ENCODE results near the gene ASB5. TPM values are rescaled to one million over a fixed set of nuclear protein-coding genes. Genes with fewer than 3 reads are reported as not detected.

The ASB5 gene
- total and polyA plus RNA-seq, 10 of the 15 experiments (the other 5 are each of a cell fraction or from before 2014, with no cell fraction given), result not detected

DNA sequence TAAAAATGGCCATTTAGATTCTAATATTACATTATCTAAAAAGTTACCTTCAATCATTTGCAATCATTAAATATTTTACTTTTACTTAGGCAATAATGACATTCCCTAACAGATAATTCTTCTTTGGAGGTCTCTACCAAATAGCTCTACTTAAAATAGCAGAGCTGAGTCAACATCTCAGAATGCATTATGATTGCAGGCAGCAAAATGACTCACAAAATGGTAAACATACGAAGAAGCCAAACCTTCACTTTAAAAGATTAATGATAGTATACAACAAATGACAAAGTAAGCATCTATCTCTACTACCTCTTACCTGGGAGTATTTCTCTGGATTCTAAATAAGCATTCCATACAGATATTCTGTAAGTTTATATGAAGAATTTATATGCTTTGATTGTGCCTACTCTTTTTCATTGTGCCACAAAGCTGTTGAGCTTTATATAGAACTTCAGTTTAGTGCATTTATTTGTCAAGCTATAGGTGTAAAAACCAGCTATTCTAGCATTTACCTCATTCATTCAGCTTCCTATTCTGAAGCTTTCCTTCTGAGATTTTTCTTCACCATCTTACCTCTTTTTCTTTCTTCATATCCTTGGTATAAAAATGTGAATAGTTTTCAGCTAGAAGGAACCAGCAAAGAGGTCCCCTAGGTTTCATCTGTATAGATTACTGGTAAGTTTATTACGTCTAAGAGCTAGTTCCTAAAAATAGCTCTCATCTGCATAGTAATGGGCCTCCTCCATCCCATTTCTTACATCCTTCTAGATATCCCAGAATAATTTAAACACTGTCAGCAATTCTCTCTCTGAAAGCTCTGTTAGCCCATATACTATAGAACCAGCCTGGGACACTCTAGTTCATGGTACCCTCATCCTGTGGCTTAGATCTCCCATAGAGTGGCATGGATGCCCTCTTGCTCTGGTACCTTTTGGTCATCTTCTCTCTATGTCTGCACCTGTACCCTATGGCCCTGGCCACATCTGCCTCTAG, 33.6 kb upstream of the ASB5 start (continued):
- TF ChIP-seq MXI1 (IDR thresholded peaks at IDR 0.05; ENCODE audit: low read depth, low read length), result no peak

DNA sequence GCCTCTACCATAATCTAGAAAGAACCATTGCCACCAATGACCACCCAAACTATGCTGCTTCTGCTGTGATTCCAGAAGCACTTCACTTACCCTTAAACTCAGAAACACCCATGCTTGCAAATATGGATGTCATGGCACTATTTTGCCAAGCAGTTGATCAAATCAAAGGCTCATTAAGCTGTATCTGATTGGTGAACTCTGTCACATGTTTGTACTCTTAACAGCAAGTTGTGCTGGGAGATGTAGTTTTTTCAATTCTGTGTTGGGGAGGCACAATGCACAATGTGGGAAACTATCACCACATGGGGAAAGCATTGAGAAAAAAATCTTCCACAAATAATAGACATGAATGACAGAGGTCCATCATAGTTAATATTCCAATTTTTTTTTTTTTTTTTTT, 31.5 kb upstream of the ASB5 start:
- Histone ChIP-seq H3K36me3 (ENCODE audit: control insufficient read depth in 2 of 2, insufficient read depth in 2 of 2, low read length in 1 of 2) (no peaks in the 10 kb centered on the region), H3K27ac (ENCODE audit: control insufficient read depth, insufficient read depth) (no peak overlapping the region), H4K20me1 (ENCODE audit: control insufficient read depth, insufficient read depth) (no peaks in the 10 kb centered on the region), H3K9me3 (replicated peaks; ENCODE audit: control insufficient read depth, insufficient read depth, low read length) (no peaks in the 10 kb centered on the region), H2AFZ (ENCODE audit: control insufficient read depth, low read depth, low read length) (no peak overlapping the region), H3K4me3 (no peak overlapping the region), H3K4me2 (ENCODE audit: control insufficient read depth, insufficient read depth) (no peak overlapping the region), H3K9ac (ENCODE audit: control insufficient read depth, insufficient read depth, low read length) (no peak overlapping the region), H3K4me1 (ENCODE audit: control insufficient read depth, insufficient read depth, low read length) (no peaks in the 10 kb centered on the region), H3K79me2 (ENCODE audit: control insufficient read depth, insufficient read depth, low read length) (no peaks in the 10 kb centered on the region), H3K27me3 (replicated peaks in 1 of 2; ENCODE audit: control insufficient read depth in 2 of 2, insufficient read depth in 2 of 2, low read length in 1 of 2) (no peaks in the 10 kb centered on the region; a peak in 1 of 4 replicates)
- intact Hi-C loops (cut with micrococcal nuclease; ENCODE audit: unreplicated experiment) (no loop called here), in situ Hi-C loops (cut with MboI) (no loop called here)
- DNase-seq (ENCODE audit: low read depth, low spot score) (no peak), FAIRE-seq (no peak), ATAC-seq (peak; percentile 30; the same call in 1 of the 3 replicates)
- CTCF ChIA-PET, result no interaction called here
- RAD21 ChIA-PET (ENCODE audit: unreplicated experiment), result no interaction called here
- no TSS peak for BruUV-seq (replicated peaks)
- TF ChIP-seq NFXL1 (IDR thresholded peaks at IDR 0.05; ENCODE audit: borderline replicate concordance), result no peak
- TF ChIP-seq MTA2 (IDR thresholded peaks at IDR 0.05; ENCODE audit: low read depth), result no peak
- peak; percentile 44 for TF ChIP-seq SIX5 (IDR thresholded peaks at IDR 0.05; ENCODE audit: low read depth, low read length, severe bottlenecking)
- SMC1A ChIA-PET (ENCODE audit: uncharacterized antibody, unreplicated experiment), result interaction anchor here (0.6 kb wide), 1 partner anchor 65 kb away, joined by 4 read pairs; no protein-coding TSS in a partner anchor
- POLR2A ChIA-PET, result no interaction called here

GRCh38 chr4:176300036-176300435, 31.0 kb upstream of the ASB5 start:
- no peak for DNase-seq (ENCODE audit: low read depth, low spot score)

More at GRCh38 chr4:176300036-176300435, 31.0 kb upstream of the ASB5 start:
- Histone ChIP-seq H3K79me2 (ENCODE audit: control insufficient read depth, insufficient read depth, low read length) (no peaks in the 10 kb centered on the region), H3K36me3 (ENCODE audit: control insufficient read depth in 2 of 2, insufficient read depth in 2 of 2, low read length in 1 of 2) (no peaks in the 10 kb centered on the region), H3K9ac (ENCODE audit: control insufficient read depth, insufficient read depth, low read length) (no peak overlapping the region), H3K4me2 (ENCODE audit: control insufficient read depth, insufficient read depth) (no peak overlapping the region), H4K20me1 (ENCODE audit: control insufficient read depth, insufficient read depth) (no peaks in the 10 kb centered on the region), H3K9me3 (replicated peaks; ENCODE audit: control insufficient read depth, insufficient read depth, low read length) (no peaks in the 10 kb centered on the region), H2AFZ (ENCODE audit: control insufficient read depth, low read depth, low read length) (no peak overlapping the region), H3K4me3 (no peak overlapping the region), H3K27me3 (replicated peaks in 1 of 2; ENCODE audit: control insufficient read depth in 2 of 2, insufficient read depth in 2 of 2, low read length in 1 of 2) (no peaks in the 10 kb centered on the region; a peak in 1 of 4 replicates), H3K4me1 (ENCODE audit: control insufficient read depth, insufficient read depth, low read length) (no peaks in the 10 kb centered on the region), H3K27ac (ENCODE audit: control insufficient read depth, insufficient read depth) (no peak overlapping the region)
- ATAC-seq (no peak), FAIRE-seq (no peak)
- ChIA-PET POLR2A (no interaction called here), SMC1A (ENCODE audit: uncharacterized antibody, unreplicated experiment) (no interaction called here), CTCF (no interaction called here), RAD21 (ENCODE audit: unreplicated experiment) (no interaction called here)
- no peak for TF ChIP-seq CREM (IDR thresholded peaks at IDR 0.05; ENCODE audit: low read depth)
- no peak for TF ChIP-seq YBX1 (IDR thresholded peaks at IDR 0.05)
- TF ChIP-seq KAT2A (conservative IDR thresholded peaks at IDR 0.05; ENCODE audit: control insufficient read depth, low read depth, low read length), result no peak
- no peak for TF ChIP-seq BACH1 (IDR thresholded peaks at IDR 0.05; ENCODE audit: borderline replicate concordance)
- no peak for TF ChIP-seq ZZZ3 (IDR thresholded peaks at IDR 0.05; ENCODE audit: control insufficient read depth, insufficient read length, low read depth)
- BruUV-seq (replicated peaks), result no TSS peak
- 31% methylated on average over 7 of the region's 9 CpGs for WGBS (ENCODE audit: insufficient coverage, insufficient replicate concordance, low lambda C conversion rate, missing lambda C conversion rate)
- intact Hi-C loops (cut with micrococcal nuclease; ENCODE audit: unreplicated experiment) (no loop called here), in situ Hi-C loops (cut with MboI) (no loop called here)
